GM19035 (cell line): ENCODE measurements around the gene ZNF14.
A peak's percentile ranks its signal among the peaks of the same experiment; 100 is the strongest.
"Not testable (repeated sequence)": the region's sequence is repeated elsewhere in the genome, so short reads cannot be mapped to it uniquely, and the experiment has no call there.

ENCODE experiments used
- ATAC-seq: cut with Tn5 transposase; IDR thresholded peaks from one replicate; pipeline ENCODE4 v1.9.1; 2021; ENCODE audit not compliant: unreplicated experiment

Gene ZNF14

GRCh38 chr19:19689023-19689422 lies 43.9 kb downstream of the ZNF14 start:
- not testable (repeated sequence) for ATAC-seq

GRCh38 chr19:19687090-19687489 lies 45.8 kb downstream of the ZNF14 start:
- no peak for ATAC-seq

GRCh38 chr19:19686580-19686979 lies 46.3 kb downstream of the ZNF14 start:
- ATAC-seq, result no peak

GRCh38 chr19:19686119-19686518 lies 46.8 kb downstream of the ZNF14 start:
- ATAC-seq, result not testable (repeated sequence)

- ATAC-seq, result no peak
Observed at GRCh38 chr19:19679176-19680073, 53.5 kb downstream of the ZNF14 start.

GRCh38 chr19:19677579-19677978 lies 55.3 kb downstream of the ZNF14 start:
- no peak for ATAC-seq

- ATAC-seq, result no peak
Observed at GRCh38 chr19:19674315-19674714, 58.6 kb downstream of the ZNF14 start.

GRCh38 chr19:19672816-19673215 lies 60.1 kb downstream of the ZNF14 start:
- no peak for ATAC-seq

- no peak for ATAC-seq
Observed at GRCh38 chr19:19670070-19670551, 62.8 kb downstream of the ZNF14 start.

GRCh38 chr19:19668230-19669012 lies 64.5 kb downstream of the ZNF14 start, which contains the start of gene ZNF101:
Gene ZNF101, plus strand, starts transcription at chr19:19668839. Its CDS starts 125 bp downstream, at chr19:19668964.
- peak; percentile 53 for ATAC-seq

- ATAC-seq, result not testable (repeated sequence)
Observed at GRCh38 chr19:19665420-19665948, 67.4 kb downstream of the ZNF14 start.

- peak; percentile 76 for ATAC-seq
Observed at GRCh38 chr19:19663256-19664120, 69.4 kb downstream of the ZNF14 start, which contains the start of gene ATP13A1. Gene ATP13A1, minus strand, starts transcription at chr19:19663676. Its CDS starts 10 bp downstream, at chr19:19663666.

- ATAC-seq, result no peak
Observed at GRCh38 chr19:19662871-19663255, 70.0 kb downstream of the ZNF14 start.

- ATAC-seq, result no peak
Observed at GRCh38 chr19:19662344-19662743, 70.6 kb downstream of the ZNF14 start.

GRCh38 chr19:19661675-19662251 lies 71.1 kb downstream of the ZNF14 start:
- peak; percentile 32 for ATAC-seq

- no peak for ATAC-seq
Observed at GRCh38 chr19:19661141-19661674, 71.7 kb downstream of the ZNF14 start.
